Type B pancreatic cell (in vitro differentiated cells): Measurements from ENCODE around the gene UBE2L3. TPM values are rescaled to one million over a fixed set of nuclear protein-coding genes. Genes with fewer than 3 reads are reported as not detected.

Experiments used
- DNase-seq: peaks from one replicate; pipeline ENCODE4 v3.0.0; 2021; ENCODE audit warnings: mixed read lengths; ENCODE audit not compliant: unreplicated experiment; ENCODE audit errors: extremely low spot score
- H3K27ac Mint-ChIP-seq: 2 replicates; pipeline ENCODE4 v1.8.0; 2021; ENCODE audit warnings: mild to moderate bottlenecking, mixed read lengths
- H3K27me3 Mint-ChIP-seq: 2 replicates; pipeline ENCODE4 v1.8.0; 2021; ENCODE audit warnings: mixed read lengths
- H3K36me3 Mint-ChIP-seq: 2 replicates; pipeline ENCODE4 v1.8.0; 2021; ENCODE audit warnings: mixed read lengths
- H3K4me1 Mint-ChIP-seq: one replicate; pipeline ENCODE4 v1.8.0; 2021; ENCODE audit warnings: mixed read lengths; ENCODE audit not compliant: unreplicated experiment
- H3K4me3 Mint-ChIP-seq: 2 replicates; pipeline ENCODE4 v1.8.0; 2021; ENCODE audit warnings: mild to moderate bottlenecking, mixed read lengths
- H3K9me3 Mint-ChIP-seq: 2 replicates; pipeline ENCODE4 v1.8.0; 2021; ENCODE audit warnings: mixed read lengths
- total RNA-seq: library from RNA; stranded (reverse); gene quantifications from 2 replicates; pipeline ENCODE4 v1.2.1, GENCODE V29; 2021; ENCODE audit warnings: low replicate concordance
- TF ChIP-seq, protein P1 (sequence below): fragments of 200-600 bp; sonication (generic); conservative IDR thresholded peaks from 2 replicates; pipeline ENCODE4 v1.5.0; 2021; ENCODE audit warnings: antibody characterized with exemption, mild to moderate bottlenecking

The UBE2L3 gene
- total RNA-seq, 1 donor from 2014 or later, result 63.1 TPM

GRCh38 chr22:21652547-21653545 is 85.3 kb downstream of the UBE2L3 start:
- peak overlapping the region; percentile 92 for H3K27ac Mint-ChIP-seq
- TF ChIP-seq, protein P1, sequence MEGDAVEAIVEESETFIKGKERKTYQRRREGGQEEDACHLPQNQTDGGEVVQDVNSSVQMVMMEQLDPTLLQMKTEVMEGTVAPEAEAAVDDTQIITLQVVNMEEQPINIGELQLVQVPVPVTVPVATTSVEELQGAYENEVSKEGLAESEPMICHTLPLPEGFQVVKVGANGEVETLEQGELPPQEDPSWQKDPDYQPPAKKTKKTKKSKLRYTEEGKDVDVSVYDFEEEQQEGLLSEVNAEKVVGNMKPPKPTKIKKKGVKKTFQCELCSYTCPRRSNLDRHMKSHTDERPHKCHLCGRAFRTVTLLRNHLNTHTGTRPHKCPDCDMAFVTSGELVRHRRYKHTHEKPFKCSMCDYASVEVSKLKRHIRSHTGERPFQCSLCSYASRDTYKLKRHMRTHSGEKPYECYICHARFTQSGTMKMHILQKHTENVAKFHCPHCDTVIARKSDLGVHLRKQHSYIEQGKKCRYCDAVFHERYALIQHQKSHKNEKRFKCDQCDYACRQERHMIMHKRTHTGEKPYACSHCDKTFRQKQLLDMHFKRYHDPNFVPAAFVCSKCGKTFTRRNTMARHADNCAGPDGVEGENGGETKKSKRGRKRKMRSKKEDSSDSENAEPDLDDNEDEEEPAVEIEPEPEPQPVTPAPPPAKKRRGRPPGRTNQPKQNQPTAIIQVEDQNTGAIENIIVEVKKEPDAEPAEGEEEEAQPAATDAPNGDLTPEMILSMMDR, result peak; percentile 13

DNA sequence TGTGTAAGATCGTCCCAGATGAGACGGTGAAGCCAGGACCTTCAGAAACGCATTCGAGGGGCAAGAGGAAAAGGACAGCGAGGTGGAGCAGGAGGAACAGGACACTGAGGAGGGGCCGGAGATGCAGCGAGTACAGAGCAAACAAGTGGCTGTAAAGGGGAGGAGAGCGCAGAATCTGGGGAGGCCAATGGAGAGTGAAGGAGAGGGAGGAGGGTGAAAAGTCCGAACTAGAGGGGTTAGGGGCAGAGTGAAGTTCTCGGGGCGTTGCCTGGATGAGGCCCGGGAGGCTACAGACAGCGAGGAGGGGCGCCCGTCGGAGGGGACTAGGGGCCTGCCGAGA is 89.5 kb downstream of the UBE2L3 start:
- Mint-ChIP-seq H3K27me3 (no peaks in the 10 kb centered on the region), H3K36me3 (no peaks in the 10 kb centered on the region), H3K9me3 (no peaks in the 10 kb centered on the region), H3K4me1 (peaks cover 16% of the 10 kb centered on the region), H3K4me3 (peak overlapping the region; percentile 87), H3K27ac (peak overlapping the region; percentile 99)
- TF ChIP-seq, protein P1, result no peak
- no peak for DNase-seq

More at GRCh38 chr22:21652547-21653545, 85.3 kb downstream of the UBE2L3 start:
- peaks cover 30% of the 10 kb centered on the region for H3K4me1 Mint-ChIP-seq
- no peaks in the 10 kb centered on the region for H3K36me3 Mint-ChIP-seq
- no peak for DNase-seq
- H3K27me3 Mint-ChIP-seq, result no peaks in the 10 kb centered on the region
- H3K9me3 Mint-ChIP-seq, result no peaks in the 10 kb centered on the region
- peak overlapping the region; percentile 94 for H3K4me3 Mint-ChIP-seq

GRCh38 chr22:21657360-21658032 is 90.0 kb downstream of the UBE2L3 start:
- TF ChIP-seq, protein P1, result peak; percentile 53
- H3K36me3 Mint-ChIP-seq, result no peaks in the 10 kb centered on the region
- H3K4me1 Mint-ChIP-seq, result peaks cover 16% of the 10 kb centered on the region
- no peaks in the 10 kb centered on the region for H3K27me3 Mint-ChIP-seq
- peak overlapping the region; percentile 99 for H3K27ac Mint-ChIP-seq
- peak; percentile 85 for DNase-seq
- no peaks in the 10 kb centered on the region for H3K9me3 Mint-ChIP-seq
- peak overlapping the region; percentile 90 for H3K4me3 Mint-ChIP-seq

DNA sequence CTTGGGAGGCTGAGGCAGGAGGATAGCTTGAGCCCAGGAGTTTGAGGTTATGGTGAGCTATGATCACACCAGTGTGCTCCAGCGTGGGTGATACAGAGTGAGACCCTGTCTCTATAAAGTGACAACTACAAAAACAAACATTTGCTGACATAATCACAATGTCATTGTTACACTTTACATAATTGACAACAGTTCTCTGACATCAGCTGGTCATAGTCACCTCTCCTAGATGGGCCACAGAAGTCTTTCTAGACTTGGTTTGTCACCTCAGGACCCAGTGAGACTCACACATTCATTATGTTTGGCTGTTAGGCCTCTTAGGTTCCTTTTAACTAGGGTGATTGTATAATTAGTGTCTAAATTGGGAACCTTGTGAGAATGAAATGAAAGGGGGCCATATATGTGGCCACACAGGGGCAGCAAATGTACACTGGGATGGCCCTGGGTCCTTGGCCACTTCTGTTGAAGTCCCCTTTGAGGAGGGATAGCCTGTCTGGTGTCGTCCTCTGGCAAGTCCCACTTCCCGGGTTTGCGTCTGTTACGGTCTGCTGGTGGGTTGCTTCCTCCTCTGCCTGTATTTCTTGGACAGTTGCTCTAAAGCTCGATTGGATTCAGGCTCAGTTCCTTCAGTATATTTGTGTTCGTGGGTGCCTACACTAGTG is 92.5 kb downstream of the UBE2L3 start:
- Mint-ChIP-seq H3K4me1 (peaks cover 10% of the 10 kb centered on the region), H3K27ac (no peak overlapping the region), H3K27me3 (no peaks in the 10 kb centered on the region), H3K4me3 (no peak overlapping the region), H3K9me3 (no peaks in the 10 kb centered on the region), H3K36me3 (no peaks in the 10 kb centered on the region)
- no peak for DNase-seq
- TF ChIP-seq, protein P1, result no peak

GRCh38 chr22:21660904-21661303 is 93.4 kb downstream of the UBE2L3 start:
- TF ChIP-seq, protein P1, result no peak
- Mint-ChIP-seq H3K4me1 (peaks cover 10% of the 10 kb centered on the region), H3K27me3 (no peaks in the 10 kb centered on the region), H3K9me3 (no peaks in the 10 kb centered on the region), H3K4me3 (no peak overlapping the region), H3K27ac (no peak overlapping the region), H3K36me3 (no peaks in the 10 kb centered on the region)
- no peak for DNase-seq
